Measurements from ENCODE around the gene PRAMEF17.
"Not testable (repeated sequence)": the region's sequence is repeated elsewhere in the genome, so short reads cannot be mapped to it uniquely, and the experiment has no call there.

Gene PRAMEF17

GRCh38 chr1:13389332-13389731 is at the start of gene PRAMEF17:
Gene PRAMEF17, plus strand, starts transcription at chr1:13389632. Its CDS starts 26 bp downstream, at chr1:13389658.
- DNase-seq (ENCODE audit: low read depth, low spot score): not testable (repeated sequence)

- DNase-seq (ENCODE audit: low read depth, low spot score): not testable (repeated sequence)
These were observed 46.9 kb upstream of the PRAMEF17 start for GRCh38 chr1:13342496-13342895.

- not testable (repeated sequence) for DNase-seq (ENCODE audit: low read depth, low spot score)
These were observed 42.4 kb upstream of the PRAMEF17 start, which contains the start of gene PRAMEF14 for GRCh38 chr1:13347034-13347433. Gene PRAMEF14, minus strand, starts transcription at chr1:13347134. Its CDS starts 1,820 bp downstream, at chr1:13345314.

- not testable (repeated sequence) for DNase-seq (ENCODE audit: low read depth, low spot score)
These were observed 36.0 kb upstream of the PRAMEF17 start for GRCh38 chr1:13353476-13353875.

- not testable (repeated sequence) for DNase-seq (ENCODE audit: low read depth, low spot score)
These were observed 35.0 kb upstream of the PRAMEF17 start for GRCh38 chr1:13354475-13354874.

GRCh38 chr1:13356774-13357173 is 32.7 kb upstream of the PRAMEF17 start:
- DNase-seq (ENCODE audit: low read depth, low spot score): not testable (repeated sequence)

GRCh38 chr1:13362364-13362763 is 27.1 kb upstream of the PRAMEF17 start:
- not testable (repeated sequence) for DNase-seq (ENCODE audit: low read depth, low spot score)

- not testable (repeated sequence) for DNase-seq (ENCODE audit: low read depth, low spot score)
These were observed 24.5 kb upstream of the PRAMEF17 start for GRCh38 chr1:13364928-13365327.

GRCh38 chr1:13366536-13366935 is 22.9 kb upstream of the PRAMEF17 start:
- not testable (repeated sequence) for DNase-seq (ENCODE audit: low read depth, low spot score)

- DNase-seq (ENCODE audit: low read depth, low spot score): not testable (repeated sequence)
These were observed 20.9 kb upstream of the PRAMEF17 start for GRCh38 chr1:13368544-13368943.

- DNase-seq (ENCODE audit: low read depth, low spot score): not testable (repeated sequence)
These were observed 10.4 kb upstream of the PRAMEF17 start for GRCh38 chr1:13378983-13379382.

- not testable (repeated sequence) for DNase-seq (ENCODE audit: low read depth, low spot score)
These were observed 9.1 kb upstream of the PRAMEF17 start for GRCh38 chr1:13380380-13380779.

GRCh38 chr1:13393004-13393403 is 3.6 kb downstream of the PRAMEF17 start:
- not testable (repeated sequence) for DNase-seq (ENCODE audit: low read depth, low spot score)

GRCh38 chr1:13394761-13395160 is 5.3 kb downstream of the PRAMEF17 start:
- not testable (repeated sequence) for DNase-seq (ENCODE audit: low read depth, low spot score)

- DNase-seq (ENCODE audit: low read depth, low spot score): not testable (repeated sequence)
These were observed 5.9 kb downstream of the PRAMEF17 start for GRCh38 chr1:13395311-13395710.

GRCh38 chr1:13407811-13408210 is 18.4 kb downstream of the PRAMEF17 start:
- no peak for DNase-seq (ENCODE audit: low read depth, low spot score)

- not testable (repeated sequence) for DNase-seq (ENCODE audit: low read depth, low spot score)
These were observed 20.7 kb downstream of the PRAMEF17 start, which contains the start of gene PRAMEF20 for GRCh38 chr1:13410150-13410549. Gene PRAMEF20, plus strand, starts transcription at chr1:13410450. Its CDS starts 5,905 bp downstream, at chr1:13416355.

- no peak for DNase-seq (ENCODE audit: low read depth, low spot score)
These were observed 41.1 kb downstream of the PRAMEF17 start for GRCh38 chr1:13430495-13430894.

- no peak for DNase-seq (ENCODE audit: low read depth, low spot score)
These were observed 42.8 kb downstream of the PRAMEF17 start for GRCh38 chr1:13432251-13432650.

- not testable (repeated sequence) for DNase-seq (ENCODE audit: low read depth, low spot score)
These were observed 44.4 kb downstream of the PRAMEF17 start for GRCh38 chr1:13433694-13434358.

- no peak for DNase-seq (ENCODE audit: low read depth, low spot score)
These were observed 46.0 kb downstream of the PRAMEF17 start for GRCh38 chr1:13435458-13435857.

- DNase-seq (ENCODE audit: low read depth, low spot score): not testable (repeated sequence)
These were observed 49.8 kb downstream of the PRAMEF17 start for GRCh38 chr1:13439104-13439783.
